ENCODE measurements around the gene MRPS10. TPM values are rescaled to one million over a fixed set of nuclear protein-coding genes. Genes with fewer than 3 reads are reported as not detected.

Gene MRPS10
- total RNA-seq, 1 donor from 2014 or later: 5.4 TPM

DNA sequence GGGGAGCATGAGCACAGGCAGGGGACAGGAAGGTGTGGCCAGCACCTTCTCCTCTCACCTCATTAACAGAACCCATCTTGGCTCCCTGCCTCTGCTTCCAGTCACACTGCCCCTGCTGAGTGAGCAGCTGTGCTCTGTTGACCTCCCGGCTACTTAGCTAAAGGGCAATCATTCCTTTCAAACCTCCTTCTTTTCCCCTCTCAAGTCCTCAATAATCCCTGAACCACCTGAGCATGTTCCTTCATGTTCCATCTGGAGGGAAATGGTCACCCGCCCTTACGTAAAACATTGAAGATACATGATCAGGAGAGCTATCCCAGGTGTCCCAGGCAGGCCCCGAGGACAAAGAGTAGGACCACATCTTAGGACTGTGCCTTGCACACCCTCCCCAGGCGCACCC is 21.7 kb upstream of the MRPS10 start:
- intact Hi-C loops (cut with DNase I): no loop called here
- Histone ChIP-seq H3K4me1 (no peaks in the 10 kb centered on the region), H3K27me3 (no peaks in the 10 kb centered on the region), H3K9me3 (no peaks in the 10 kb centered on the region), H3K36me3 (peaks cover 0 to 24% of the 10 kb centered on the region in 2 donors), H3K4me3 (no peak overlapping the region), H3K27ac (no peak overlapping the region)
- TF ChIP-seq, protein P1, sequence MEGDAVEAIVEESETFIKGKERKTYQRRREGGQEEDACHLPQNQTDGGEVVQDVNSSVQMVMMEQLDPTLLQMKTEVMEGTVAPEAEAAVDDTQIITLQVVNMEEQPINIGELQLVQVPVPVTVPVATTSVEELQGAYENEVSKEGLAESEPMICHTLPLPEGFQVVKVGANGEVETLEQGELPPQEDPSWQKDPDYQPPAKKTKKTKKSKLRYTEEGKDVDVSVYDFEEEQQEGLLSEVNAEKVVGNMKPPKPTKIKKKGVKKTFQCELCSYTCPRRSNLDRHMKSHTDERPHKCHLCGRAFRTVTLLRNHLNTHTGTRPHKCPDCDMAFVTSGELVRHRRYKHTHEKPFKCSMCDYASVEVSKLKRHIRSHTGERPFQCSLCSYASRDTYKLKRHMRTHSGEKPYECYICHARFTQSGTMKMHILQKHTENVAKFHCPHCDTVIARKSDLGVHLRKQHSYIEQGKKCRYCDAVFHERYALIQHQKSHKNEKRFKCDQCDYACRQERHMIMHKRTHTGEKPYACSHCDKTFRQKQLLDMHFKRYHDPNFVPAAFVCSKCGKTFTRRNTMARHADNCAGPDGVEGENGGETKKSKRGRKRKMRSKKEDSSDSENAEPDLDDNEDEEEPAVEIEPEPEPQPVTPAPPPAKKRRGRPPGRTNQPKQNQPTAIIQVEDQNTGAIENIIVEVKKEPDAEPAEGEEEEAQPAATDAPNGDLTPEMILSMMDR (IDR thresholded peaks at IDR 0.05): no peak
- DNase-seq (ENCODE audit: low spot score in 2 of 2): no peak

DNA sequence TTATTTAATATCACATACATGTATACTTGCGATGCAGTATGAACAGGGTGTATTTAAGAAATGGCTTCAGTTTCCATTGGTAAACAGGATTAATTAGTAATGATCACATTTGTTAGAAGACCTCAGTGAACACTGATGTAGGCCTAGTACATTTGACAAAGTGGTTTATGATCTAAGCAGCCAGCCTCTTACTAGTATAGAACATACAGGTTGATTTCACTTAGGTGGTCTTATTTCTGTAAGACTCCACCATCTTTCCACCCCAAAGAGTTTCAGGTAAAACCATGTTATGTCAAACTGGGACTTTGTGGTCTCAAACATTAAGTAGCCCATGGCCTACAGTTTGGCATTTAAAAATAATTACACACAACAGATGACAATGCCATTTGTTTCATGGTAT is 20.2 kb upstream of the MRPS10 start:
- no peaks in the 10 kb centered on the region for H3K4me1 ChIP-seq
- intact Hi-C loops (cut with DNase I): no loop called here
- TF ChIP-seq, protein P1 (IDR thresholded peaks at IDR 0.05): no peak
- DNase-seq (ENCODE audit: low spot score in 2 of 2): no peak
- H3K36me3 ChIP-seq: peaks cover 0 to 20% of the 10 kb centered on the region in 2 donors
- H3K27ac ChIP-seq: no peak overlapping the region
- H3K27me3 ChIP-seq: no peaks in the 10 kb centered on the region
- no peak overlapping the region for H3K4me3 ChIP-seq
- H3K9me3 ChIP-seq: no peaks in the 10 kb centered on the region

DNA sequence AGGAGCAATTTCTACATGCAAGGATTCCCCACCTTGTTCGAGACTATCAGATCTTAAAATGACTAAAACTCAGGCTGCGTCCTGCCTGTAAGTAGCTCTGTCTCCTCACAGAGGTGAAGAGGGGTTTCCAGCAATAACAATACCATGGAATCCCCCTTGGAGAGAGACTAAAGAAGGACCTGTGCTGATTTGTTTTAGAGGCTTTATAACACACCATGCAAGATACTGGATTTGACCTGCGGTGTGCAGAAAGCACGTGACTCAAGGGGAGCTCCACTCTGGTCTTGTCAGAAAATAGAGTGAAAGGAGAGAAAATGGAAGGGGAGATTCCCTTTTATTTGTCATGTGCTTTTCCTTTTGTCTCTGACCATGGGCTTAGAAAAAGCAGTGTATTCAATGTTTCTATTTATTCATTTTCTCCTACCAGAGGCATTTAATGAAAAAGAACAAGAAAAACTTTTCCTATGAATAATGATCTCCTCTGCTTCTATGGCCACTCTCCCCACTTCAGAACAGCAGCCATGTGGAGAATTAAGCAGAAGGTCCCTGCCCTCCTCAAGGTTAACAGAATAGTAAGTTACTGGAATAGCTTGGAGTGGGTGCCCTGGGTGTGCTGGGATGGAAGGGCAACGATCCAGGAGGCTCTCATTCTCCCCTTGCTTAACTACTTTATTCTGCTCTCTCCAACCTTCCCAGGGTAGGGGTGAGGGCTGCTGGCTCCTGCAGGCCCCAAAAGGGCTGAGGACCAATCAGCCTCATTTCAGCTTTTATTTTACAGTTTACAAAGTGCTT is 19.2 kb upstream of the MRPS10 start:
- Histone ChIP-seq H3K36me3 (peaks cover 0 to 11% of the 10 kb centered on the region in 2 donors), H3K27me3 (no peaks in the 10 kb centered on the region), H3K4me1 (no peaks in the 10 kb centered on the region), H3K4me3 (no peak overlapping the region), H3K9me3 (no peaks in the 10 kb centered on the region), H3K27ac (no peak overlapping the region)
- intact Hi-C loops (cut with DNase I): no loop called here
- TF ChIP-seq, protein P1 (IDR thresholded peaks at IDR 0.05): no peak
- DNase-seq (ENCODE audit: low spot score in 2 of 2): no peak

DNA sequence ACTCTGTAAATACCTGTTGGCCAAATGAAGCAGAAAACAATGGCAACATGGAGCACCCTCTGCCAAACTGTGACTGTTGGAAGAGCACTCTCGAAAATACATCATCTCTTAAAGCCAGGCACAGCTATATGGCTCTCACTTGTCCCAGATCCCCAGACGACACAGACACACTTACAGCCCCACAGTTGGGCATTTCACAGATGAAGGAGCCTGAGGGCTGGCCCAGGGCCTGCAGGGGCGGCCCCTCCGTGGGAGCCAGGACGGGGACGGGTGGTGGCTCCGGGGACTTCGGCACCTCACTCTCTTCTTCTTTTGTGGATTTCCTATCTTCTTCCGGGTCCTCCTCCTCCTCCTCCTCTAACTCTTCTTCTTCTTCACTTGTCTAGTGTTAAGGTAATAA is 18.4 kb upstream of the MRPS10 start:
- Histone ChIP-seq H3K27ac (no peak overlapping the region), H3K9me3 (no peaks in the 10 kb centered on the region), H3K4me1 (no peaks in the 10 kb centered on the region), H3K4me3 (no peak overlapping the region), H3K27me3 (no peaks in the 10 kb centered on the region), H3K36me3 (peaks cover 0 to 7% of the 10 kb centered on the region in 2 donors)
- DNase-seq (ENCODE audit: low spot score in 2 of 2): no peak
- TF ChIP-seq, protein P1 (IDR thresholded peaks at IDR 0.05): no peak
- intact Hi-C loops (cut with DNase I): no loop called here

- intact Hi-C loops (cut with DNase I): no loop called here
- H3K36me3 ChIP-seq: peaks cover 0 to 16% of the 10 kb centered on the region in 2 donors
- no peaks in the 10 kb centered on the region for H3K27me3 ChIP-seq
- H3K27ac ChIP-seq: no peak overlapping the region
- H3K4me3 ChIP-seq: no peak overlapping the region
- no peak for DNase-seq (ENCODE audit: low spot score in 2 of 2)
- TF ChIP-seq, protein P1 (IDR thresholded peaks at IDR 0.05): no peak
- no peaks in the 10 kb centered on the region for H3K4me1 ChIP-seq
- H3K9me3 ChIP-seq: no peaks in the 10 kb centered on the region
These were observed 14.4 kb upstream of the MRPS10 start for GRCh38 chr6:42232035-42232434.
